BJ (cell line): ENCODE measurements around the gene HOXC5. TPM values are rescaled to one million over a fixed set of nuclear protein-coding genes. Genes with fewer than 3 reads are reported as not detected.

Experiments
- CTCF ChIA-PET: fragments of 350-600 bp; formaldehyde crosslinking; extraction: SDS; loops from one replicate; lab custom pipeline; 2021; ENCODE audit warnings: antibody characterized with exemption, inconsistent platforms; lab: Yijun Ruan, JAX
- POLR2A ChIA-PET: fragments of 300-600 bp; sonication (Branson Sonifier 250); formaldehyde crosslinking; extraction: SDS; loops from one replicate; lab custom pipeline; 2021; ENCODE audit warnings: antibody characterized with exemption; lab: Charles Lee
- DNase-seq: peaks from one replicate; pipeline ENCODE4 v3.0.0-alpha.2; 2011; ENCODE audit warnings: low read depth
- H3K27me3 ChIP-seq: 2 replicates; pipeline ENCODE4 v1.6.0; 2011; ENCODE audit warnings: low read length; ENCODE audit not compliant: control insufficient read depth, insufficient read depth
- H3K36me3 ChIP-seq: 2 replicates; pipeline ENCODE4 v1.5.1; 2011; ENCODE audit warnings: low read length; ENCODE audit not compliant: control insufficient read depth, insufficient read depth
- H3K4me3 ChIP-seq: 2 replicates; pipeline ENCODE4 v1.5.1; 2011; ENCODE audit warnings: low read depth, mild to moderate bottlenecking, control low read depth, low read length
- polyA plus RNA-seq: library from polyadenylated mRNA; depleted of rRNA; stranded (reverse); fragments of >200 nt; gene quantifications from 2 replicates; pipeline ENCODE4 v1.2.3, GENCODE V29; 2011
- TF ChIP-seq, protein P1 (sequence below): IDR thresholded peaks from 2 replicates; pipeline ENCODE4 v1.5.1; 2011; ENCODE audit warnings: low read depth, mild to moderate bottlenecking, control low read depth, inconsistent platforms, low read length, moderate library complexity; ENCODE audit not compliant: insufficient read depth

HOXC5 gene
- polyA plus RNA-seq, 1 experiment, result not detected

- ChIA-PET CTCF (interaction anchor here (0.8 to 10.1 kb wide), 15 partner anchors 8 to 184 kb away, joined by 3 to 88 read pairs (median 10); partner anchors contain the start of genes HOXC10, HOXC4 and SMUG1), POLR2A (no interaction called here)
- DNase-seq, result no peak
- H3K27me3 ChIP-seq, result peaks cover 1% of the 10 kb centered on the region
- H3K36me3 ChIP-seq, result peaks cover 2% of the 10 kb centered on the region; the same call in 1 of the 2 replicates
- H3K4me3 ChIP-seq, result no peak overlapping the region
- TF ChIP-seq, protein P1, sequence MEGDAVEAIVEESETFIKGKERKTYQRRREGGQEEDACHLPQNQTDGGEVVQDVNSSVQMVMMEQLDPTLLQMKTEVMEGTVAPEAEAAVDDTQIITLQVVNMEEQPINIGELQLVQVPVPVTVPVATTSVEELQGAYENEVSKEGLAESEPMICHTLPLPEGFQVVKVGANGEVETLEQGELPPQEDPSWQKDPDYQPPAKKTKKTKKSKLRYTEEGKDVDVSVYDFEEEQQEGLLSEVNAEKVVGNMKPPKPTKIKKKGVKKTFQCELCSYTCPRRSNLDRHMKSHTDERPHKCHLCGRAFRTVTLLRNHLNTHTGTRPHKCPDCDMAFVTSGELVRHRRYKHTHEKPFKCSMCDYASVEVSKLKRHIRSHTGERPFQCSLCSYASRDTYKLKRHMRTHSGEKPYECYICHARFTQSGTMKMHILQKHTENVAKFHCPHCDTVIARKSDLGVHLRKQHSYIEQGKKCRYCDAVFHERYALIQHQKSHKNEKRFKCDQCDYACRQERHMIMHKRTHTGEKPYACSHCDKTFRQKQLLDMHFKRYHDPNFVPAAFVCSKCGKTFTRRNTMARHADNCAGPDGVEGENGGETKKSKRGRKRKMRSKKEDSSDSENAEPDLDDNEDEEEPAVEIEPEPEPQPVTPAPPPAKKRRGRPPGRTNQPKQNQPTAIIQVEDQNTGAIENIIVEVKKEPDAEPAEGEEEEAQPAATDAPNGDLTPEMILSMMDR, result no peak
Measured at GRCh38 chr12:54031480-54031879, 1.4 kb upstream of the HOXC5 start.

DNA sequence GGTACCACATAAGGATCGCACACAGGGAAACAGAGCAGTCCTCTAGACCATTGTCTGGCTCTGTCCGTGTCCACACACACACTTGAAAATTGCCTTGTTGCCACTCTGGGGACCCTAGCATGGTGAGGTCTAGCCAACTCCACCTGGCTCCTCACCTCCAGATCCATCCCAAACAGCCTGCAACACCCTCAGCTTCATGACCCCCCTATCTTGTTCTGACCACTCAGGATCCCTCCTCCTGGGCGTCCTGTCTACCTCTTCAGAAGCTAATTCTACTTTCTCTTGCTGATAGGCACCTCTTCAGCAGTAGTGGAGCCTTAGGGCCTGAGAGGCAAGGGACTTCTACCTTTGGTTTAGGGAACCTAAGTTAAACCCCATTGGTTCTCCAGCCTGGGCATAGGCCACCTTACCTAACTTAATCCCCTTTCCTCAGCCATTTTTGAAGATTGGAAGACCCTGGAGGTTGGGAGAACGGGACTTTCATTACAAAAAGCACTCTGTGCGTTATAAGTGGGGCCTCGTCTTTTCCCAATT is 697 bp upstream of the HOXC5 start:
- H3K27me3 ChIP-seq, result peaks cover 1% of the 10 kb centered on the region
- TF ChIP-seq, protein P1, result no peak
- CTCF ChIA-PET, result interaction anchor here (0.6 to 10.1 kb wide), 36 partner anchors 8 to 293 kb away, joined by 3 to 88 read pairs (median 4); partner anchors contain the start of genes COPZ1, HOXC10, HOXC4 and HOXC8
- POLR2A ChIA-PET, result no interaction called here
- H3K36me3 ChIP-seq, result peaks cover 2% of the 10 kb centered on the region; the same call in 1 of the 2 replicates
- H3K4me3 ChIP-seq, result no peak overlapping the region
- DNase-seq, result no peak

GRCh38 chr12:54033106-54033979 is 493 bp downstream of the HOXC5 start:
- TF ChIP-seq, protein P1, result no peak
- Histone ChIP-seq H3K36me3 (peaks cover 2% of the 10 kb centered on the region; the same call in 1 of the 2 replicates), H3K4me3 (peak overlapping the region; percentile 33), H3K27me3 (peaks cover 3% of the 10 kb centered on the region)
- DNase-seq, result no peak
- ChIA-PET CTCF (interaction anchor here (0.9 to 10.1 kb wide), 24 partner anchors 8 to 292 kb away, joined by 3 to 88 read pairs (median 6); partner anchors contain the start of genes COPZ1, HOXC10, HOXC4 and HOXC8), POLR2A (interaction anchor here (0.6 kb wide), 1 partner anchor 16 kb away, joined by 3 read pairs; no protein-coding TSS in a partner anchor)

GRCh38 chr12:54033980-54034784 is 1.3 kb downstream of the HOXC5 start:
- TF ChIP-seq, protein P1, result no peak
- ChIA-PET CTCF (interaction anchor here (2.6 to 10.1 kb wide), 4 partner anchors 49 to 173 kb away, joined by 10 to 88 read pairs (median 54); partner anchors contain the start of genes HOXC10 and SMUG1), POLR2A (no interaction called here)
- 0 out of 2 replicates have a peak, but pooled peaks cover 2% of the 10 kb centered on the region for H3K36me3 ChIP-seq
- H3K4me3 ChIP-seq, result peak overlapping the region; percentile 33
- peaks cover 6% of the 10 kb centered on the region for H3K27me3 ChIP-seq
- DNase-seq, result no peak
